GM18508 (cell line): ENCODE measurements around the gene PGC.

Source experiments
- ATAC-seq: cut with Tn5 transposase; IDR thresholded peaks from one replicate; pipeline ENCODE4 v1.9.1; 2021; ENCODE audit warnings: moderate number of reproducible peaks; ENCODE audit not compliant: insufficient read depth, unreplicated experiment

PGC gene

GRCh38 chr6:41732591-41733359 lies 14.4 kb downstream of the PGC start:
- ATAC-seq, result no peak

GRCh38 chr6:41732149-41732548 lies 15.0 kb downstream of the PGC start:
- ATAC-seq, result no peak

GRCh38 chr6:41731561-41732086 lies 15.6 kb downstream of the PGC start:
- ATAC-seq, result no peak

GRCh38 chr6:41730531-41731436 lies 16.4 kb downstream of the PGC start:
- ATAC-seq, result no peak

GRCh38 chr6:41729624-41730023 lies 17.6 kb downstream of the PGC start:
- ATAC-seq, result no peak

GRCh38 chr6:41728954-41729353 lies 18.2 kb downstream of the PGC start:
- no peak for ATAC-seq

GRCh38 chr6:41728073-41728936 lies 18.9 kb downstream of the PGC start:
- no peak for ATAC-seq

GRCh38 chr6:41727705-41728072 lies 19.5 kb downstream of the PGC start:
- no peak for ATAC-seq

- ATAC-seq, result no peak
These were observed 20.3 kb downstream of the PGC start for GRCh38 chr6:41726876-41727275.

- ATAC-seq, result no peak
These were observed 22.4 kb downstream of the PGC start for GRCh38 chr6:41724586-41725501.

- ATAC-seq, result no peak
These were observed 23.0 kb downstream of the PGC start for GRCh38 chr6:41724228-41724580.

- no peak for ATAC-seq
These were observed 23.5 kb downstream of the PGC start for GRCh38 chr6:41723530-41724227.

GRCh38 chr6:41722969-41723529 lies 24.1 kb downstream of the PGC start:
- ATAC-seq, result no peak

- ATAC-seq, result no peak
These were observed 25.8 kb downstream of the PGC start for GRCh38 chr6:41721414-41721813.

GRCh38 chr6:41720783-41721182 lies 26.4 kb downstream of the PGC start:
- ATAC-seq, result no peak

- no peak for ATAC-seq
These were observed 27.0 kb downstream of the PGC start for GRCh38 chr6:41720262-41720620.

GRCh38 chr6:41719436-41720261 lies 27.5 kb downstream of the PGC start:
- ATAC-seq, result no peak

- ATAC-seq, result no peak
These were observed 28.4 kb downstream of the PGC start for GRCh38 chr6:41718828-41719227.
